Measurements from ENCODE around the gene GPD2. TPM values are rescaled to one million over a fixed set of nuclear protein-coding genes. Genes with fewer than 3 reads are reported as not detected.

Gene GPD2
- total and polyA plus RNA-seq, 2 of the 13 experiments (the other 11 are each of a cell fraction or from before 2014, with no cell fraction given): not detected

DNA sequence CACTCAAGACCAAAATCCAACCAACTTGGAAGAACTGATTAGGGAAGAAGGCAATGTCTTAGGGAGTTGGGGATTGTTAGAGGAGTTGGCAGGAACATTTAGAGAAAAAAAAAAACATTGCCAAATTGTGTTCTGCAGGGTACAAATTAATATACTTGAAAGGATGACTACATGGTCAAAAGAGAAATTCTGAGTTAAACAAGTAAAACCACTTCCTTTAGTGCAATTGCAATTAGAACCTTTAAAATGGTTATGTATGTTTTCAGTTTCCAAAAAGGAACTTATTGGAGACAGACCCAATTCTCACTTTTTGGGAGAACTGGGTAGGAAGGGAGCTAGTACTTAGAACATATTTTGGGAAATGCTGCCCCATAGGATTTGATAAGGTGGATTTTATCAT lies 137.9 kb downstream of the GPD2 start (continued):
- TF ChIP-seq, protein P1, sequence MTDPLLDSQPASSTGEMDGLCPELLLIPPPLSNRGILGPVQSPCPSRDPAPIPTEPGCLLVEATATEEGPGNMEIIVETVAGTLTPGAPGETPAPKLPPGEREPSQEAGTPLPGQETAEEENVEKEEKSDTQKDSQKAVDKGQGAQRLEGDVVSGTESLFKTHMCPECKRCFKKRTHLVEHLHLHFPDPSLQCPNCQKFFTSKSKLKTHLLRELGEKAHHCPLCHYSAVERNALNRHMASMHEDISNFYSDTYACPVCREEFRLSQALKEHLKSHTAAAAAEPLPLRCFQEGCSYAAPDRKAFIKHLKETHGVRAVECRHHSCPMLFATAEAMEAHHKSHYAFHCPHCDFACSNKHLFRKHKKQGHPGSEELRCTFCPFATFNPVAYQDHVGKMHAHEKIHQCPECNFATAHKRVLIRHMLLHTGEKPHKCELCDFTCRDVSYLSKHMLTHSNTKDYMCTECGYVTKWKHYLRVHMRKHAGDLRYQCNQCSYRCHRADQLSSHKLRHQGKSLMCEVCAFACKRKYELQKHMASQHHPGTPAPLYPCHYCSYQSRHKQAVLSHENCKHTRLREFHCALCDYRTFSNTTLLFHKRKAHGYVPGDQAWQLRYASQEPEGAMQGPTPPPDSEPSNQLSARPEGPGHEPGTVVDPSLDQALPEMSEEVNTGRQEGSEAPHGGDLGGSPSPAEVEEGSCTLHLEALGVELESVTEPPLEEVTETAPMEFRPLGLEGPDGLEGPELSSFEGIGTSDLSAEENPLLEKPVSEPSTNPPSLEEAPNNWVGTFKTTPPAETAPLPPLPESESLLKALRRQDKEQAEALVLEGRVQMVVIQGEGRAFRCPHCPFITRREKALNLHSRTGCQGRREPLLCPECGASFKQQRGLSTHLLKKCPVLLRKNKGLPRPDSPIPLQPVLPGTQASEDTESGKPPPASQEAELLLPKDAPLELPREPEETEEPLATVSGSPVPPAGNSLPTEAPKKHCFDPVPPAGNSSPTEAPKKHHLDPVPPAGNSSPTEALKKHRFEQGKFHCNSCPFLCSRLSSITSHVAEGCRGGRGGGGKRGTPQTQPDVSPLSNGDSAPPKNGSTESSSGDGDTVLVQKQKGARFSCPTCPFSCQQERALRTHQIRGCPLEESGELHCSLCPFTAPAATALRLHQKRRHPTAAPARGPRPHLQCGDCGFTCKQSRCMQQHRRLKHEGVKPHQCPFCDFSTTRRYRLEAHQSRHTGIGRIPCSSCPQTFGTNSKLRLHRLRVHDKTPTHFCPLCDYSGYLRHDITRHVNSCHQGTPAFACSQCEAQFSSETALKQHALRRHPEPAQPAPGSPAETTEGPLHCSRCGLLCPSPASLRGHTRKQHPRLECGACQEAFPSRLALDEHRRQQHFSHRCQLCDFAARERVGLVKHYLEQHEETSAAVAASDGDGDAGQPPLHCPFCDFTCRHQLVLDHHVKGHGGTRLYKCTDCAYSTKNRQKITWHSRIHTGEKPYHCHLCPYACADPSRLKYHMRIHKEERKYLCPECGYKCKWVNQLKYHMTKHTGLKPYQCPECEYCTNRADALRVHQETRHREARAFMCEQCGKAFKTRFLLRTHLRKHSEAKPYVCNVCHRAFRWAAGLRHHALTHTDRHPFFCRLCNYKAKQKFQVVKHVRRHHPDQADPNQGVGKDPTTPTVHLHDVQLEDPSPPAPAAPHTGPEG (CRISPR knock-in tag; IDR thresholded peaks at IDR 0.05): no peak
- TF ChIP-seq, protein P2, sequence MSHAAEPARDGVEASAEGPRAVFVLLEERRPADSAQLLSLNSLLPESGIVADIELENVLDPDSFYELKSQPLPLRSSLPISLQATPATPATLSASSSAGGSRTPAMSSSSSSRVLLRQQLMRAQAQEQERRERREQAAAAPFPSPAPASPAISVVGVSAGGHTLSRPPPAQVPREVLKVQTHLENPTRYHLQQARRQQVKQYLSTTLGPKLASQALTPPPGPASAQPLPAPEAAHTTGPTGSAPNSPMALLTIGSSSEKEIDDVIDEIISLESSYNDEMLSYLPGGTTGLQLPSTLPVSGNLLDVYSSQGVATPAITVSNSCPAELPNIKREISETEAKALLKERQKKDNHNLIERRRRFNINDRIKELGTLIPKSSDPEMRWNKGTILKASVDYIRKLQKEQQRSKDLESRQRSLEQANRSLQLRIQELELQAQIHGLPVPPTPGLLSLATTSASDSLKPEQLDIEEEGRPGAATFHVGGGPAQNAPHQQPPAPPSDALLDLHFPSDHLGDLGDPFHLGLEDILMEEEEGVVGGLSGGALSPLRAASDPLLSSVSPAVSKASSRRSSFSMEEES (CRISPR knock-in tag; IDR thresholded peaks at IDR 0.05): no peak
- TF ChIP-seq ZNF484 (CRISPR knock-in tag; IDR thresholded peaks at IDR 0.05; ENCODE audit: borderline replicate concordance, low read depth) (no peak), NCOR1 (IDR thresholded peaks at IDR 0.05; ENCODE audit: borderline replicate concordance, low read length) (no peak), STAT5B (CRISPR knock-in tag; IDR thresholded peaks at IDR 0.05) (no peak)
- TF ChIP-seq, protein P3, sequence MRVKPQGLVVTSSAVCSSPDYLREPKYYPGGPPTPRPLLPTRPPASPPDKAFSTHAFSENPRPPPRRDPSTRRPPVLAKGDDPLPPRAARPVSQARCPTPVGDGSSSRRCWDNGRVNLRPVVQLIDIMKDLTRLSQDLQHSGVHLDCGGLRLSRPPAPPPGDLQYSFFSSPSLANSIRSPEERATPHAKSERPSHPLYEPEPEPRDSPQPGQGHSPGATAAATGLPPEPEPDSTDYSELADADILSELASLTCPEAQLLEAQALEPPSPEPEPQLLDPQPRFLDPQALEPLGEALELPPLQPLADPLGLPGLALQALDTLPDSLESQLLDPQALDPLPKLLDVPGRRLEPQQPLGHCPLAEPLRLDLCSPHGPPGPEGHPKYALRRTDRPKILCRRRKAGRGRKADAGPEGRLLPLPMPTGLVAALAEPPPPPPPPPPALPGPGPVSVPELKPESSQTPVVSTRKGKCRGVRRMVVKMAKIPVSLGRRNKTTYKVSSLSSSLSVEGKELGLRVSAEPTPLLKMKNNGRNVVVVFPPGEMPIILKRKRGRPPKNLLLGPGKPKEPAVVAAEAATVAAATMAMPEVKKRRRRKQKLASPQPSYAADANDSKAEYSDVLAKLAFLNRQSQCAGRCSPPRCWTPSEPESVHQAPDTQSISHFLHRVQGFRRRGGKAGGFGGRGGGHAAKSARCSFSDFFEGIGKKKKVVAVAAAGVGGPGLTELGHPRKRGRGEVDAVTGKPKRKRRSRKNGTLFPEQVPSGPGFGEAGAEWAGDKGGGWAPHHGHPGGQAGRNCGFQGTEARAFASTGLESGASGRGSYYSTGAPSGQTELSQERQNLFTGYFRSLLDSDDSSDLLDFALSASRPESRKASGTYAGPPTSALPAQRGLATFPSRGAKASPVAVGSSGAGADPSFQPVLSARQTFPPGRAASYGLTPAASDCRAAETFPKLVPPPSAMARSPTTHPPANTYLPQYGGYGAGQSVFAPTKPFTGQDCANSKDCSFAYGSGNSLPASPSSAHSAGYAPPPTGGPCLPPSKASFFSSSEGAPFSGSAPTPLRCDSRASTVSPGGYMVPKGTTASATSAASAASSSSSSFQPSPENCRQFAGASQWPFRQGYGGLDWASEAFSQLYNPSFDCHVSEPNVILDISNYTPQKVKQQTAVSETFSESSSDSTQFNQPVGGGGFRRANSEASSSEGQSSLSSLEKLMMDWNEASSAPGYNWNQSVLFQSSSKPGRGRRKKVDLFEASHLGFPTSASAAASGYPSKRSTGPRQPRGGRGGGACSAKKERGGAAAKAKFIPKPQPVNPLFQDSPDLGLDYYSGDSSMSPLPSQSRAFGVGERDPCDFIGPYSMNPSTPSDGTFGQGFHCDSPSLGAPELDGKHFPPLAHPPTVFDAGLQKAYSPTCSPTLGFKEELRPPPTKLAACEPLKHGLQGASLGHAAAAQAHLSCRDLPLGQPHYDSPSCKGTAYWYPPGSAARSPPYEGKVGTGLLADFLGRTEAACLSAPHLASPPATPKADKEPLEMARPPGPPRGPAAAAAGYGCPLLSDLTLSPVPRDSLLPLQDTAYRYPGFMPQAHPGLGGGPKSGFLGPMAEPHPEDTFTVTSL (CRISPR knock-in tag; IDR thresholded peaks at IDR 0.05; ENCODE audit: borderline replicate concordance): no peak
